K562 (cell line): Measurements from ENCODE around the gene SND1. TPM values are rescaled to one million over a fixed set of nuclear protein-coding genes. Genes with fewer than 3 reads are reported as not detected.

Source experiments
- CBX3 ChIP-seq, 2 experiments: IDR thresholded peaks; 1 replicate in 1 of 2; 2 replicates in 1 of 2; pipeline ENCODE4 v1.6.1; 2012; ENCODE audit warnings: inconsistent platforms in 2 of 2, low read length in 2 of 2, borderline replicate concordance in 1 of 2, control low read depth in 1 of 2
- COPS2 ChIP-seq: fragments of 450-650 bp; conservative IDR thresholded peaks from 2 replicates; pipeline ENCODE4 v1.6.1; 2016; ENCODE audit warnings: mild to moderate bottlenecking, moderate library complexity
- E2F1 ChIP-seq: sonication (generic); formaldehyde crosslinking; IDR thresholded peaks from 2 replicates; pipeline ENCODE4 v1.8.1; 2023; ENCODE audit warnings: mild to moderate bottlenecking, missing genetic modification reagents, moderate library complexity
- JUN ChIP-seq, 2 experiments: sonication (generic) in 1 of 2; formaldehyde crosslinking in 1 of 2; IDR thresholded peaks; 2 replicates each; pipeline versions ENCODE4 v1.6.1 to v1.8.0; 2012 to 2022; ENCODE audit warnings: borderline replicate concordance in 2 of 2, mild to moderate bottlenecking in 2 of 2, improper control_type of control experiment in 1 of 2, low read depth in 1 of 2, low read length in 1 of 2, missing genetic modification reagents in 1 of 2
- KDM1A ChIP-seq, 2 experiments: fragments of 450-650 bp; IDR thresholded peaks; 2 replicates each; pipeline ENCODE4 v1.6.1; 2016; ENCODE audit warnings: mild to moderate bottlenecking in 2 of 2
- MEIS2 ChIP-seq: fragments of 450-650 bp; IDR thresholded peaks from 2 replicates; pipeline ENCODE4 v1.6.1; 2014; ENCODE audit warnings: mild to moderate bottlenecking; ENCODE audit not compliant: partially characterized antibody
- POLR2AphosphoS5 ChIP-seq: IDR thresholded peaks from 2 replicates; pipeline ENCODE4 v1.6.1; 2011; ENCODE audit warnings: mild to moderate bottlenecking, low read depth, low read length, moderate library complexity; ENCODE audit not compliant: control insufficient read depth, insufficient read depth
- TFAM ChIP-seq: fragments of 250-450 bp; sonication (Bioruptor Pico); conservative IDR thresholded peaks from 2 replicates; pipeline ENCODE4 v1.5.0; 2021; ENCODE audit warnings: mild to moderate bottlenecking, moderate library complexity
- XRCC5 ChIP-seq: fragments of 200-400 bp; formaldehyde crosslinking; IDR thresholded peaks from 2 replicates; pipeline ENCODE4 v1.6.1; 2017; ENCODE audit warnings: low read depth, mild to moderate bottlenecking, low read length
- ZNF124 ChIP-seq: sonication (generic); formaldehyde crosslinking; IDR thresholded peaks from 2 replicates; pipeline ENCODE4 v1.8.1; 2022; ENCODE audit warnings: missing genetic modification reagents
- ZNF24 ChIP-seq: fragments of 450-650 bp; IDR thresholded peaks from 2 replicates; pipeline ENCODE4 v1.6.1; 2016
- ZNF589 ChIP-seq: fragments of 200-800 bp; sonication (Bioruptor generic); IDR thresholded peaks from 2 replicates; pipeline ENCODE4 v1.6.1; 2016; ENCODE audit warnings: low read depth, missing genetic modification characterization, missing compliant biosample characterization
- polyA plus RNA-seq, 8 experiments: library from polyadenylated mRNA; depleted of rRNA in 4 of 8; stranded (reverse) in 5 of 8; unstranded in 3 of 8; fragments of >200 nt; fragmentation: Nextera tagmentation in 2 of 8; fragmentation: Illumina TruSeq in 1 of 8; extraction: Ambion mirVana in 2 of 8; extraction: Trizol in 1 of 8; gene quantifications; 2 replicates each; pipeline versions ENCODE4 v1.2.1 to v1.2.3, GENCODE V29; 2011 to 2014; ENCODE audit warnings: inconsistent platforms in 1 of 8, missing spikeins in 1 of 8
- total RNA-seq, 7 experiments: library from RNA; depleted of rRNA in 6 of 7; stranded (reverse); fragments of >200 nt in 6 of 7; fragmentation: Illumina TruSeq in 2 of 7; extraction: Trizol in 2 of 7; gene quantifications; 2 replicates each; pipeline versions ENCODE4 v1.2.1 to v1.2.3, GENCODE V29; 2011 to 2021; ENCODE audit warnings: low replicate concordance in 1 of 7
- TF ChIP-seq, protein P1 (sequence below): fragments of 250-450 bp; sonication (Bioruptor Pico); IDR thresholded peaks from 2 replicates; pipeline ENCODE4 v1.4.0; 2020; ENCODE audit warnings: mild to moderate bottlenecking, moderate library complexity, borderline replicate concordance
- TF ChIP-seq, protein P2 (sequence below): sonication (generic); IDR thresholded peaks from 2 replicates; pipeline ENCODE4 v1.6.1; 2016
- TF ChIP-seq, protein P3 (sequence below): fragments of 450-650 bp; IDR thresholded peaks from 2 replicates; pipeline ENCODE4 v1.6.1; 2018; ENCODE audit not compliant: partially characterized antibody

Gene SND1
- total and polyA plus RNA-seq, 9 of the 15 experiments (the other 6 are each of a cell fraction or from before 2014, with no cell fraction given): 46.5 to 307 (median 191) TPM

DNA sequence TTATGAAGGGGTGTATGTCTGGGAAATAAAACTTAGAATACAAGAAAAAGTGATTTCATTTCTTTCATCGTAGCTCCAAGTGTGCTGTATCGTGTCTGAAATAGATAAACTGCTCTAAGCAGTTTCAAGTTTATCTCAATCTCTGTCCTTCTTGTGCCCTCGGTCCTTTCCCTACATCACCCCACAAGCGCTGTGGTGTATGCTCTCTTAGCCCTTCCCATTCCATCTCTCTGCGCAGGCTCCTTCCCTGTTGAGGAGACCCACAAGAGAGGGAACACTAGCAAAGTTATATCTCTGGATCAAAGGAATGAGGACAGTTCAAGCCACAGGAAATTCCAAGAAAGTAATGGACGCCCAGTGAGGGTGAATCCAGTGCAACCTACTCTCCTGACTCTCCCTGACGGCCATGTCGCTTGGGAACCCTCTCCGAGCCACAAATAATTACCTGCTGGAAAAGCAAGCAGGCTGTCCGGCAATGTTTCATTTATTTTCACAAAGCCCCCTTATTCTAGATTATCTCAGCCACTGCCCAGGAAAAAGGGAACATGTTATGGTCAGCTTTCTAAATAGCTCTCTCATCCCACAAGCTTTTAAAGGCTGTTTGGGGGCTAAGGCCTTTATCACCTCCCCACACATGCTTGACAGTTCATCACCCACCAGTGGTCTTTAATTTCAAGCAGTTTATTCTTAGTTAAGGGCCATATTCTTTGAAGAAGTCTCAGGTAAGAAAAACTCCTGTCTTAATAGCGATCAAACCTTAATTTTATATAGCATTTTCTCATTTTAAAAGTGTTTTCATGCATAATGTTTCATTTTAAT, 344.5 kb downstream of the SND1 start (continued):
- TF ChIP-seq POLR2AphosphoS5: peak; percentile 48; the same call in 1 of the 2 replicates
- TF ChIP-seq XRCC5: no peak
- TF ChIP-seq, protein P1, sequence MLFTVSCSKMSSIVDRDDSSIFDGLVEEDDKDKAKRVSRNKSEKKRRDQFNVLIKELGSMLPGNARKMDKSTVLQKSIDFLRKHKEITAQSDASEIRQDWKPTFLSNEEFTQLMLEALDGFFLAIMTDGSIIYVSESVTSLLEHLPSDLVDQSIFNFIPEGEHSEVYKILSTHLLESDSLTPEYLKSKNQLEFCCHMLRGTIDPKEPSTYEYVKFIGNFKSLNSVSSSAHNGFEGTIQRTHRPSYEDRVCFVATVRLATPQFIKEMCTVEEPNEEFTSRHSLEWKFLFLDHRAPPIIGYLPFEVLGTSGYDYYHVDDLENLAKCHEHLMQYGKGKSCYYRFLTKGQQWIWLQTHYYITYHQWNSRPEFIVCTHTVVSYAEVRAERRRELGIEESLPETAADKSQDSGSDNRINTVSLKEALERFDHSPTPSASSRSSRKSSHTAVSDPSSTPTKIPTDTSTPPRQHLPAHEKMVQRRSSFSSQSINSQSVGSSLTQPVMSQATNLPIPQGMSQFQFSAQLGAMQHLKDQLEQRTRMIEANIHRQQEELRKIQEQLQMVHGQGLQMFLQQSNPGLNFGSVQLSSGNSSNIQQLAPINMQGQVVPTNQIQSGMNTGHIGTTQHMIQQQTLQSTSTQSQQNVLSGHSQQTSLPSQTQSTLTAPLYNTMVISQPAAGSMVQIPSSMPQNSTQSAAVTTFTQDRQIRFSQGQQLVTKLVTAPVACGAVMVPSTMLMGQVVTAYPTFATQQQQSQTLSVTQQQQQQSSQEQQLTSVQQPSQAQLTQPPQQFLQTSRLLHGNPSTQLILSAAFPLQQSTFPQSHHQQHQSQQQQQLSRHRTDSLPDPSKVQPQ: no peak
- TF ChIP-seq COPS2: no peak
- no peak for TF ChIP-seq E2F1 (CRISPR knock-in tag)
- TF ChIP-seq KDM1A (IDR thresholded peaks at IDR 0.05): 0 out of 4 replicates have a peak, but pooled peaks have one; percentile 12 to 37
- no peak for TF ChIP-seq ZNF589 (CRISPR knock-in tag)
- no peak for TF ChIP-seq ZNF24
- TF ChIP-seq, protein P2, sequence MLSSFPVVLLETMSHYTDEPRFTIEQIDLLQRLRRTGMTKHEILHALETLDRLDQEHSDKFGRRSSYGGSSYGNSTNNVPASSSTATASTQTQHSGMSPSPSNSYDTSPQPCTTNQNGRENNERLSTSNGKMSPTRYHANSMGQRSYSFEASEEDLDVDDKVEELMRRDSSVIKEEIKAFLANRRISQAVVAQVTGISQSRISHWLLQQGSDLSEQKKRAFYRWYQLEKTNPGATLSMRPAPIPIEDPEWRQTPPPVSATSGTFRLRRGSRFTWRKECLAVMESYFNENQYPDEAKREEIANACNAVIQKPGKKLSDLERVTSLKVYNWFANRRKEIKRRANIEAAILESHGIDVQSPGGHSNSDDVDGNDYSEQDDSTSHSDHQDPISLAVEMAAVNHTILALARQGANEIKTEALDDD: 0 out of 2 replicates have a peak, but pooled peaks have one; percentile 3
- TF ChIP-seq MEIS2: peak; percentile 19
- TF ChIP-seq TFAM (CRISPR knock-in tag): no peak
- TF ChIP-seq JUN (IDR thresholded peaks at IDR 0.05; ENCODE audit: borderline replicate concordance, low read depth, low read length): no peak
- no peak for TF ChIP-seq JUN (CRISPR knock-in tag; IDR thresholded peaks at IDR 0.05; ENCODE audit: borderline replicate concordance)
- no peak for TF ChIP-seq ZNF124
- no peak for TF ChIP-seq CBX3 (IDR thresholded peaks at IDR 0.05; ENCODE audit: borderline replicate concordance in 1 of 2, low read length in 2 of 2)
- TF ChIP-seq, protein P3, sequence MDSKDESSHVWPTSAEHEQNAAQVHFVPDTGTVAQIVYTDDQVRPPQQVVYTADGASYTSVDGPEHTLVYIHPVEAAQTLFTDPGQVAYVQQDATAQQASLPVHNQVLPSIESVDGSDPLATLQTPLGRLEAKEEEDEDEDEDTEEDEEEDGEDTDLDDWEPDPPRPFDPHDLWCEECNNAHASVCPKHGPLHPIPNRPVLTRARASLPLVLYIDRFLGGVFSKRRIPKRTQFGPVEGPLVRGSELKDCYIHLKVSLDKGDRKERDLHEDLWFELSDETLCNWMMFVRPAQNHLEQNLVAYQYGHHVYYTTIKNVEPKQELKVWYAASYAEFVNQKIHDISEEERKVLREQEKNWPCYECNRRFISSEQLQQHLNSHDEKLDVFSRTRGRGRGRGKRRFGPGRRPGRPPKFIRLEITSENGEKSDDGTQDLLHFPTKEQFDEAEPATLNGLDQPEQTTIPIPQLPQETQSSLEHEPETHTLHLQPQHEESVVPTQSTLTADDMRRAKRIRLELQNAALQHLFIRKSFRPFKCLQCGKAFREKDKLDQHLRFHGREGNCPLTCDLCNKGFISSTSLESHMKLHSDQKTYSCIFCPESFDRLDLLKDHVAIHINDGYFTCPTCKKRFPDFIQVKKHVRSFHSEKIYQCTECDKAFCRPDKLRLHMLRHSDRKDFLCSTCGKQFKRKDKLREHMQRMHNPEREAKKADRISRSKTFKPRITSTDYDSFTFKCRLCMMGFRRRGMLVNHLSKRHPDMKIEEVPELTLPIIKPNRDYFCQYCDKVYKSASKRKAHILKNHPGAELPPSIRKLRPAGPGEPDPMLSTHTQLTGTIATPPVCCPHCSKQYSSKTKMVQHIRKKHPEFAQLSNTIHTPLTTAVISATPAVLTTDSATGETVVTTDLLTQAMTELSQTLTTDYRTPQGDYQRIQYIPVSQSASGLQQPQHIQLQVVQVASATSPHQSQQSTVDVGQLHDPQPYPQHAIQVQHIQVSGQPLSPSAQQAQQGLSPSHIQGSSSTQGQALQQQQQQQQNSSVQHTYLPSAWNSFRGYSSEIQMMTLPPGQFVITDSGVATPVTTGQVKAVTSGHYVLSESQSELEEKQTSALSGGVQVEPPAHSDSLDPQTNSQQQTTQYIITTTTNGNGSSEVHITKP: peak; percentile 44
